Smooth muscle cell of the coronary artery (primary cell): ENCODE measurements around the gene ZFP28. TPM values are rescaled to one million over a fixed set of nuclear protein-coding genes. Genes with fewer than 3 reads are reported as not detected.

Source experiments
- total RNA-seq: library from RNA; depleted of rRNA; stranded (reverse); fragments of >200 nt; gene quantifications from 2 replicates; pipeline ENCODE4 v1.2.3, GENCODE V29; 2014; ENCODE audit warnings: low replicate concordance

Gene ZFP28
- 2.7 and 7.8 TPM in 2 replicates for total RNA-seq

DNA sequence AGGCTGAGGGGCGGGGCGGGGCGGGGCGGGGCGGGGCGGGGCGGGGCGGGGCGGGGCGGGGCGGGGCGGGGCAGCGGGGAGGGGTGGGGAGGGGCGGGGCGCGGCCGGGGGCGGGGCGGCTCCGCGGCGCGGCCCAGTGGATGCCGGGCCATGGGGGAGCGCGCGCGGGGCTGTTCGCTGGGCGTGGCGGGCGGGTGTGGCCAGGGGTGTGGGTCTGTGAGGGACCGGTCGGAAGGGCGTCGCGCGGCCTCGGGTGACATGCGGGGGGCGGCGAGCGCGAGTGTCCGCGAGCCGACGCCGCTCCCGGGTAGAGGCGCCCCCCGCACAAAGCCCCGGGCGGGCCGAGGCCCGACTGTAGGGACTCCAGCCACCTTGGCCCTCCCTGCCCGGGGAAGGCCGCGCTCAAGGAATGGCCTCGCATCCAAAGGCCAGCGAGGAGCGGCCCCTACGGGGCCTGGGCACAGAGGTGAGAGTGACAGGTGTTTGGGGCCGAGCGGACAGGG is at the start of gene ZFP28:
TSS of gene ZFP28 (plus strand) at position 188 of the 503 bp plus-strand sequence. CDS start at position 259, 71 bp downstream.

GRCh38 chr19:56507446-56508289 is 31.1 kb upstream of the ZFP28 start, which contains the start of gene ZNF471:
Gene ZNF471, plus strand, starts transcription at chr19:56507855. Its CDS starts 3,717 bp downstream, at chr19:56511572.

GRCh38 chr19:56567274-56568120 is 28.7 kb downstream of the ZFP28 start, which contains the start of gene ZNF470:
Gene ZNF470, plus strand, starts transcription at chr19:56567468. Its CDS starts 2,844 bp downstream, at chr19:56570312.

GRCh38 chr19:56594783-56595547 is 56.2 kb downstream of the ZFP28 start, which contains the start of gene ZNF71:
Gene ZNF71, plus strand, starts transcription at chr19:56595302. Its CDS starts 6,257 bp downstream, at chr19:56601559.

Other genes with a start within 250 kb of the ZFP28 start
- 4.6 and 5.0 TPM in 2 replicates for gene ZSCAN5A, start 224.1 kb upstream of the ZFP28 start, total RNA-seq
- gene ZNF582, start 145.4 kb upstream of the ZFP28 start, total RNA-seq: 2.9 and 3.9 TPM in 2 replicates
- 6.3 and 12.6 TPM in 2 replicates for gene ZNF583, start 134.6 kb upstream of the ZFP28 start, total RNA-seq
- 4.3 and 4.4 TPM in 2 replicates for gene ZNF667, start 61.6 kb upstream of the ZFP28 start, total RNA-seq
- gene ZNF471, start 31.1 kb upstream of the ZFP28 start, total RNA-seq: 2.9 and 5.7 TPM in 2 replicates
- gene ZNF470, start 28.5 kb downstream of the ZFP28 start, total RNA-seq: 4.7 and 7.8 TPM in 2 replicates
- 6.8 and 8.3 TPM in 2 replicates for gene ZNF71, start 56.4 kb downstream of the ZFP28 start, total RNA-seq
- 0.38 TPM in 1 of 2 replicates, not detected in the other for gene SMIM17, start 104.2 kb downstream of the ZFP28 start, total RNA-seq
- gene ZNF835, start 132.8 kb downstream of the ZFP28 start, total RNA-seq: 0.08 and 3.4 TPM in 2 replicates